ENCODE data around the gene ZNF710.

Gene ZNF710

GRCh38 chr15:90078965-90079364, 77.8 kb downstream of the ZNF710 start:
- TF ChIP-seq CTCF (IDR thresholded peaks at IDR 0.05; ENCODE audit: insufficient read depth, low read depth, low read length, missing control alignments), result no peak
- no peak overlapping the region for H3K4me3 ChIP-seq (ENCODE audit: low read depth, low read length)
- DNase-seq (ENCODE audit: low read depth), result no peak

GRCh38 chr15:90079619-90080457, 78.7 kb downstream of the ZNF710 start:
- DNase-seq (ENCODE audit: low read depth), result no peak
- no peak for TF ChIP-seq CTCF (IDR thresholded peaks at IDR 0.05; ENCODE audit: insufficient read depth, low read depth, low read length, missing control alignments)
- H3K4me3 ChIP-seq (ENCODE audit: low read depth, low read length), result no peak overlapping the region

GRCh38 chr15:90080458-90080755, 79.3 kb downstream of the ZNF710 start:
- no peak overlapping the region for H3K4me3 ChIP-seq (ENCODE audit: low read depth, low read length)
- TF ChIP-seq CTCF (IDR thresholded peaks at IDR 0.05; ENCODE audit: insufficient read depth, low read depth, low read length, missing control alignments), result no peak
- no peak for DNase-seq (ENCODE audit: low read depth)

GRCh38 chr15:90080818-90081393, 79.8 kb downstream of the ZNF710 start:
- TF ChIP-seq CTCF (IDR thresholded peaks at IDR 0.05; ENCODE audit: insufficient read depth, low read depth, low read length, missing control alignments), result no peak
- DNase-seq (ENCODE audit: low read depth), result no peak
- H3K4me3 ChIP-seq (ENCODE audit: low read depth, low read length), result no peak overlapping the region

GRCh38 chr15:90082140-90082715, 81.1 kb downstream of the ZNF710 start:
- TF ChIP-seq CTCF (IDR thresholded peaks at IDR 0.05; ENCODE audit: insufficient read depth, low read depth, low read length, missing control alignments), result no peak
- H3K4me3 ChIP-seq (ENCODE audit: low read depth, low read length), result no peak overlapping the region
- no peak for DNase-seq (ENCODE audit: low read depth)

- DNase-seq (ENCODE audit: low read depth), result no peak
- H3K4me3 ChIP-seq (ENCODE audit: low read depth, low read length), result no peak overlapping the region
- TF ChIP-seq CTCF (IDR thresholded peaks at IDR 0.05; ENCODE audit: insufficient read depth, low read depth, low read length, missing control alignments), result no peak
Measured at GRCh38 chr15:90083419-90083818, 82.3 kb downstream of the ZNF710 start.
